Stomach (tissue), 19 donors: Measurements from ENCODE around the gene BAZ1A. TPM values are rescaled to one million over a fixed set of nuclear protein-coding genes. Genes with fewer than 3 reads are reported as not detected.

Source experiments
- DNase-seq, 2 donors: peaks; one replicate each; pipeline versions ENCODE4 v3.0.0 to v3.0.0-alpha.2; 2013 to 2019
- H3K27ac ChIP-seq, 5 donors: fragments of 200-600 bp in 4 of 5; sonication (generic) in 4 of 5; one replicate each; pipeline ENCODE4 v1.5.1; 2013 to 2019; ENCODE audit warnings: mild to moderate bottlenecking in 1 of 5, moderate library complexity in 1 of 5
- H3K27me3 ChIP-seq, 3 donors: fragments of 200-600 bp; sonication (generic); one replicate each; pipeline ENCODE4 v1.5.1; 2017 to 2019; ENCODE audit warnings: mixed run types in 1 of 3
- H3K36me3 ChIP-seq, 4 donors: fragments of 200-600 bp; sonication (generic); 1 replicate in 3 of 4; 2 replicates in 1 of 4; pipeline ENCODE4 v1.5.1; 2016 to 2019
- H3K4me1 ChIP-seq, 4 donors: fragments of 200-600 bp; sonication (generic); one replicate each; pipeline ENCODE4 v1.5.1; 2016 to 2019
- H3K4me3 ChIP-seq, 4 donors: fragments of 200-600 bp; sonication (generic) in 3 of 4; one replicate each; pipeline ENCODE4 v1.5.1; 2016 to 2019; ENCODE audit warnings: mild to moderate bottlenecking in 1 of 4
- H3K9me3 ChIP-seq, 4 donors: fragments of 200-600 bp; sonication (generic); one replicate each; pipeline ENCODE4 v1.5.1; 2016 to 2019
- CTCF ChIP-seq, 7 experiments: fragments of 450-650 bp in 4 of 7; fragments of 200-600 bp in 3 of 7; sonication (generic) in 3 of 7; IDR thresholded peaks; one replicate each; pipeline ENCODE4 v1.5.1; 2016 to 2019; ENCODE audit warnings: antibody characterized with exemption in 7 of 7, control low read depth in 2 of 7, mild to moderate bottlenecking in 1 of 7
- EP300 ChIP-seq: sonication (generic); formaldehyde crosslinking; IDR thresholded peaks from one replicate; pipeline ENCODE4 v1.6.1; 2017; ENCODE audit warnings: antibody characterized with exemption
- POLR2A ChIP-seq, 4 donors: fragments of 450-650 bp; IDR thresholded peaks; one replicate each; pipeline ENCODE4 v1.6.1; 2016; ENCODE audit warnings: antibody characterized with exemption in 4 of 4, control low read depth in 2 of 4, mild to moderate bottlenecking in 1 of 4, moderate library complexity in 1 of 4
- POLR2AphosphoS5 ChIP-seq, 3 donors: sonication (generic); formaldehyde crosslinking; IDR thresholded peaks; one replicate each; pipeline ENCODE4 v1.6.1; 2016; ENCODE audit warnings: antibody characterized with exemption in 3 of 3
- WGBS, 5 donors: extraction: QIAGEN DNeasy Blood & Tissue Kit in 3 of 5; methylation state at CpG; one replicate each; pipeline versions ENCODE4 v1.1.5 to v1.1.7; 2013 to 2018; 5-methylcytosine and 5-hydroxymethylcytosine counted together
- intact Hi-C: fragments of 100-400 bp; cut with DNase I; formaldehyde crosslinking; loops from one replicate; pipeline ENCODE4 v1.15.1; 2023; ENCODE audit warnings: low total_unique reads
- long read RNA-seq, 10 donors: transcript quantifications; one replicate each; lab custom pipeline, GENCODE V29; 2026
- polyA plus RNA-seq, 3 donors: library from polyadenylated mRNA; stranded (reverse); fragments of 200-250 nt; gene quantifications; one replicate each; pipeline ENCODE4 v1.2.3, GENCODE V29; 2013
- total RNA-seq, 5 donors: library from RNA; depleted of rRNA; stranded (reverse); fragments of >200 nt; gene quantifications; one replicate each; pipeline versions ENCODE4 v1.1.0 to v1.2.3, GENCODE V29; 2014 to 2016
- donor health status: healthy with polysubstance abuse.
- donor health status: Bipolar disorder and iron deficiency.
- donor health status: healthy.

The BAZ1A gene
- total RNA-seq: 100 to 1,000 TPM in 1 of 5 donors, 10 to 100 TPM in 4; 31.2 to 110 (median 49.4) TPM
- polyA plus RNA-seq: 10 to 100 TPM; 13.3 to 30.2 (median 21.0) TPM
- long read RNA-seq, donor 1, full-length matches to known transcripts: 1 of 1 reads
- long read RNA-seq, donor 1, partial matches to known transcripts: 0 of 1 reads
- long read RNA-seq, donor 1, other reads (novel, unspliced or antisense): 0 of 1 reads
- long read RNA-seq, donor 2: 0 reads
- long read RNA-seq, donor 3, partial matches to known transcripts: 0 of 1 reads
- long read RNA-seq, donor 3, other reads (novel, unspliced or antisense): 0 of 1 reads
- long read RNA-seq, donor 4: 0 reads
- long read RNA-seq, donor 5: 0 reads
- long read RNA-seq, donor 6, partial matches to known transcripts: 0 of 4 reads
- long read RNA-seq, donor 6, other reads (novel, unspliced or antisense): 0 of 4 reads
- long read RNA-seq, donor 7: 0 reads
- long read RNA-seq, donor 8, partial matches to known transcripts: 0 of 1 reads
- long read RNA-seq, donor 8, other reads (novel, unspliced or antisense): 0 of 1 reads
- long read RNA-seq, donor 9, partial matches to known transcripts: 5 of 5 reads
- long read RNA-seq, donor 9, other reads (novel, unspliced or antisense): 0 of 5 reads
- long read RNA-seq, donor 10: 0 reads

- Histone ChIP-seq H3K4me1 (peaks cover 5 to 31% (median 16%) of the 10 kb centered on the region in 4 donors), H3K9me3 (no peaks in the 10 kb centered on the region), H3K4me3 (peak within 1 kb of the TSS; percentile 78 to 96 (median 82)), H3K27me3 (no peaks in the 10 kb centered on the region), H3K27ac (peak within 1 kb of the TSS; percentile 96 to 100 (median 97)), H3K36me3 (peaks cover 0 to 4% (median 0%) of the 10 kb centered on the region in 4 donors)
- DNase-seq: peak; percentile 64 to 84
- TF ChIP-seq CTCF (IDR thresholded peaks at IDR 0.05) (peak in 2 of 7 experiments; percentile 13 to 21), POLR2AphosphoS5 (IDR thresholded peaks at IDR 0.05) (peak; percentile 64 to 97 (median 96)), EP300 (no peak), POLR2A (IDR thresholded peaks at IDR 0.05) (peak in 2 of 4 donors; percentile 53 to 56)
- intact Hi-C loops: no loop called here
- WGBS, 5 donors: 0 to 1% (median 0%) methylated on average over 9 to 46 of the region's 46 CpGs
Observed at GRCh38 chr14:34875031-34875922, at the start of gene BAZ1A. Gene BAZ1A, minus strand, starts transcription at chr14:34875360. Its CDS starts 756 bp downstream, at chr14:34874604.

GRCh38 chr14:34920339-34920738 is 45.2 kb upstream of the BAZ1A start:
- no peak overlapping the region for H3K27ac ChIP-seq
- no peak overlapping the region for H3K4me3 ChIP-seq
- H3K4me1 ChIP-seq: no peaks in the 10 kb centered on the region
- no peaks in the 10 kb centered on the region for H3K9me3 ChIP-seq
- no peaks in the 10 kb centered on the region for H3K36me3 ChIP-seq
- H3K27me3 ChIP-seq: no peaks in the 10 kb centered on the region
- intact Hi-C loops: no loop called here
- no peak for DNase-seq
- TF ChIP-seq POLR2AphosphoS5 (IDR thresholded peaks at IDR 0.05): no peak
- no peak for TF ChIP-seq EP300
- TF ChIP-seq CTCF (IDR thresholded peaks at IDR 0.05): no peak
- no peak for TF ChIP-seq POLR2A (IDR thresholded peaks at IDR 0.05)
- whole genome bisulfite sequencing, 5 donors: 66 to 73% (median 71%) methylated on average over 6 of the region's 6 CpGs

- TF ChIP-seq EP300 (no peak), POLR2A (IDR thresholded peaks at IDR 0.05) (no peak), CTCF (IDR thresholded peaks at IDR 0.05) (no peak)
- no peaks in the 10 kb centered on the region for H3K27me3 ChIP-seq
- no peak overlapping the region for H3K27ac ChIP-seq
- no peaks in the 10 kb centered on the region for H3K36me3 ChIP-seq
- 86 to 98% (median 93%) methylated on average over 2 of the region's 2 CpGs for WGBS, 5 donors
- no peak for DNase-seq
- H3K9me3 ChIP-seq: no peaks in the 10 kb centered on the region
- H3K4me3 ChIP-seq: no peak overlapping the region
- intact Hi-C loops: no loop called here
- H3K4me1 ChIP-seq: no peaks in the 10 kb centered on the region
Observed at GRCh38 chr14:34913619-34914018, 38.5 kb upstream of the BAZ1A start.

- Histone ChIP-seq H3K9me3 (no peaks in the 10 kb centered on the region), H3K27ac (no peak overlapping the region), H3K27me3 (no peaks in the 10 kb centered on the region), H3K4me3 (no peak overlapping the region), H3K36me3 (no peaks in the 10 kb centered on the region), H3K4me1 (no peaks in the 10 kb centered on the region)
- 76 to 85% (median 83%) methylated on average over 8 of the region's 8 CpGs for WGBS, 5 donors
- TF ChIP-seq EP300 (no peak), POLR2A (IDR thresholded peaks at IDR 0.05) (no peak), POLR2AphosphoS5 (IDR thresholded peaks at IDR 0.05) (no peak), CTCF (IDR thresholded peaks at IDR 0.05) (no peak)
- intact Hi-C loops: no loop called here
- DNase-seq: no peak
Observed at GRCh38 chr14:34912966-34913365, 37.8 kb upstream of the BAZ1A start.
